GM19035 (cell line): ENCODE measurements around the gene TDRD12.
"Not testable (repeated sequence)": the region's sequence is repeated elsewhere in the genome, so short reads cannot be mapped to it uniquely, and the experiment has no call there.

Source experiments
- ATAC-seq: cut with Tn5 transposase; IDR thresholded peaks from one replicate; pipeline ENCODE4 v1.9.1; 2021; ENCODE audit not compliant: unreplicated experiment

TDRD12 gene

GRCh38 chr19:32693151-32694108 lies 26.1 kb upstream of the TDRD12 start:
- not testable (repeated sequence) for ATAC-seq

DNA sequence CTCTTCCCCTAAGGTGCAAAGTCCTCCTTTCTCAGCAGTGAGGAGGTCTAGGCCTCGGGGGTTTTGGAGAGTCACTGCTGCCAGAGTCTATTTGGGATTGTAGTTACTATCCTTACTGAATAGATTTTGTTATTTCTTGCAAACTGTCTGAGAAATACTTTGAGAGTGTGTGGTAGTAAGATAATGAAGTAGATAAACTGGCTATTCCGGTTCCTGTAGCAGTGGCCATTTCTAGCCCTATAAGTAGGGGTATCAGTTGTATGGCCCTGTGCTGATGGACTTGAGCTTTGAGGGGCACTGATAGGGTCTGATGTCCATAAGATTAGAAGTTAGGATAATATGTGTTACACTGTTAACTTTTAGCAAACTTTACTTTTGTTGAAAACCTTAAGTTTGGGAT lies 25.3 kb upstream of the TDRD12 start:
- ATAC-seq, result not testable (repeated sequence)

DNA sequence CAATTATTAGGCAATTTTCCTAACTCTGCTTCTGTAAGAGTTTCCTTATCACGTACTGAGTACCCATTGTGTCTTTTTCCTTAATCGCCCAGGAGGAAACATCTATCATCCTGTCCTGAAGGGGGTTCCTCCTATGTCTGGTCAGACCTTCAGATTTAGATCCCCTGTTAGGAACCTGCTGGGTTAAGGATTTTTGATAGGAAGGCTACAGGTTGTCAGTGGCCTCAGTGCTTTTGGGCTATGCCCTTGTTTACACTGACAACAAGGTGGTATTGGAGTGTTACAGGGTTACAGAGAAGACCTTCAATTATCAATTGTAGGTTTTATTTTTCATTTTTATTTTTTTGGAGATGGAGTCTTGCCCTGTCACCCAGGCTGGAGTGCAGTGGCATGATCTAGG lies 24.7 kb upstream of the TDRD12 start:
- not testable (repeated sequence) for ATAC-seq

DNA sequence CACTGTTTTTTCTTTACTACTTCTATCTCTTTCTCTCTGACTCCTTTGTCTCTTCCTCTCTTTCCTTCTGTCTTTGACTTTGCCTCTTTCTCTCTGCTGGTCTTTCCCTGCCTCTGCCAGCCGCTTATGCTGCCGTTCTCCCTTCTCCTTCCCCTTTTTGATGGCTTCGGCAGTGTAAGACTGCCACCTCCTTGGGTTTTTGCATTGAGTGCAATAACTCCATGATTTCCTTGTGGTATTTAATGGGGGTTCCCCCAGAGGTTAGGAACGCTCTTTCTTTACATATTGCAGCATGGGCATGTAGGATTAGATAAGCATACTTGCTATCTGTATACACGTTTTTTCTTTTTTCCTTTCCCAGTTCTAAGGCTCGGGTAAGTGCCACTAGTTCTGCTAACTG lies 24.1 kb upstream of the TDRD12 start:
- not testable (repeated sequence) for ATAC-seq

DNA sequence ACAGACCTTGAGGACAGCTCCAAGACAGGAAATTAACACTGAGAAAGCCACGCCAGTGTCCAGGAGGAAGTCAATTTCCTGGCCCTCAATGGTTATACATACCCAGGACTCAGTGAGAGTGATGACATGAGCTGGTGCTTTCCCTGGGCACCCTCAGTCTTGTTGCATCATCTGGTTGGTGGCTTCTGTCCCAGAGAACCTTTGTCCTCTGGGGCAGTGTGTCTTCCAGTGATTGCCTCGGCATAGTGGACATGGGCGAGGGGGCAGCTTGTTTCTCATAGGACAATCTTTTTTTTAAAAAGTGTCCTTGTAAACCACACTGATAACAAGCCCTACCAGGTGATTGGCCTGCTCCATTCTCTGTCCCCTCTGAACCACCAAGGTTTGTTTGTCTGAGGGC lies 22.8 kb upstream of the TDRD12 start:
- ATAC-seq, result not testable (repeated sequence)

DNA sequence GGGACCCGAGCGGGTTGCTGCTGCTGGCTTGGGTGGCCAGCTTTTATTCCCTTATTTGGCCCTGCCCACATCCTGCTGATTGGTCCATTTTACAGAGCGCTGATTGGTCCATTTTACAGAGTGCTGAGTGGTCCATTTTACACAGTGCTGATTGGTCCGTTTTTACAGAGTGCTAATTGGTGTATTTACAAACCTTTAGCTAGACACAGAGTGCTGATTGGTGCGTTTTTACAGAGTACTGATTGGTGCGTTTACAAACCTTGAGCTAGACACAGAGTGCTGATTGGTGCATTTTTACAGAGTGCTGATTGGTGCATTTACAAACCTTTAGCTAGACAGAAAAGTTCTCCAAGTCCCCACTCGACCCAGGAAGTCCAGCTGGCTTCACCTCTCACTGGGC lies 19.4 kb upstream of the TDRD12 start:
- not testable (repeated sequence) for ATAC-seq

GRCh38 chr19:32702010-32702409 lies 17.6 kb upstream of the TDRD12 start:
- ATAC-seq, result no peak

DNA sequence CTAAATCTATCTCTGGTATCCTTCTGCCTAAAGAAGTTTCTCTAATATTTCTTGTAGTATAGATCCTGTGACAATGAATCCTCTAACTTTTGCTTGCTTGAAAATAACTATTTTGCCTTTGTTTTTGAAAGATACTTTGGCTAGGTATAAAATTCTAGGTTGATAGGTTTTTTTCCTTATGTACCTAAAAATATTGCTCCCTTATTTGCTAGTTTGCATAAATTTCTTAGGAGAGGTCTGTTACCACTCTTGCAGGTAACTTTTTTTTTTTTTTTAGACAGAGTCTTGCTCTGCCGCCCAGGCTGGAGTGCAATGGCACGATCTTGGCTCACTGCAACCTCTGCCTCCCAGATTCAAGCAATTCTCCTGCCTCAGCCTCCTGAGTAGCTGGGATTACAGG lies 15.6 kb upstream of the TDRD12 start:
- not testable (repeated sequence) for ATAC-seq

- ATAC-seq, result no peak
Measured at GRCh38 chr19:32708457-32708856, 11.1 kb upstream of the TDRD12 start.

- ATAC-seq, result no peak
Measured at GRCh38 chr19:32709032-32709431, 10.5 kb upstream of the TDRD12 start.

- ATAC-seq, result no peak
Measured at GRCh38 chr19:32711747-32712146, 7.8 kb upstream of the TDRD12 start.

GRCh38 chr19:32716203-32716602 lies 3.4 kb upstream of the TDRD12 start:
- ATAC-seq, result not testable (repeated sequence)

DNA sequence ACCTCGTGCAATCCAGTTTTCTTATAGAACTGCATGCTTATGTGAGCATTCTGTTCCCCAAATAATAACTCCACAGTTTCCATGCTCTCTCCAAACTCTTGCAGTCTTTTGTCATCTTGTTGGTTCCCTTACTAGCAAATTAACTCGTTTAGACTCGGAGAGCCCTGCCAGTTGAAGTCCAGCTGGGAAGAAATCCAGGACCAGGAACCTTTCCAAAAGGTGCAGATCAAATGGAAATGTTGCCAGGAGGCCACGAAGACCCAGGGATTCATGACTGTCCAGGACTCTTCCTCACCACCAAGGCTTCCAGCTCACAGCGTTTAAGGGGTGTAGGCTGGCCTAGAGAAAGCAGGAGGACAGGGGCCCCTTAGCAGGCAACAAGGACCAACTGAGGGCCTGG lies 2.1 kb upstream of the TDRD12 start:
- no peak for ATAC-seq

GRCh38 chr19:32718286-32718685 lies 1.3 kb upstream of the TDRD12 start:
- ATAC-seq, result no peak

- ATAC-seq, result no peak
Measured at GRCh38 chr19:32720216-32720935, 809 bp downstream of the TDRD12 start.

GRCh38 chr19:32720936-32721250 lies 1.3 kb downstream of the TDRD12 start:
- ATAC-seq, result no peak

GRCh38 chr19:32735936-32736335 lies 16.4 kb downstream of the TDRD12 start:
- no peak for ATAC-seq

GRCh38 chr19:32743021-32743420 lies 23.5 kb downstream of the TDRD12 start:
- ATAC-seq, result no peak

DNA sequence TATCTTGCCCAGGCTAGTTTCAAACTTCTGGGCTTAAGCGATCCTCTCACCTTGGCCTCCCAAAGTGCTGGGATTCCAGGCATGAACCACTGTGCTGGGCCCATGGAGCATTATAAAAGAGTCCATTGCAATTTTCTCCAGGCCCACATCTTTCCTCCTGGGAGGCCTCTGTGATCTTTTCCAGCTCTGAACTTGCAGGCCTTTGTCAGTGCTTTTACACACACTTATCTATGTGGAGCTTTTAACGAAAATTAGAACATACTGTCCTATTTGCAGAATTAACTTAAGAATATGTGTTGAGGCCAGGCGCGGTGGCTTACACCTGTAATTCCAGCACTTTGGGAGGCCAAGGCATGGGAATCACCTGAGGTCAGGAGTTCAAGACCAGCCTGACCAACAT lies 23.9 kb downstream of the TDRD12 start:
- ATAC-seq, result no peak

- ATAC-seq, result no peak
Measured at GRCh38 chr19:32744555-32745325, 25.2 kb downstream of the TDRD12 start.

- ATAC-seq, result not testable (repeated sequence)
Measured at GRCh38 chr19:32745594-32746251, 26.2 kb downstream of the TDRD12 start.
